HG02642 (cell line): ENCODE results near the gene SHC3.

Source experiments
- ATAC-seq: cut with Tn5 transposase; IDR thresholded peaks from one replicate; pipeline ENCODE4 v1.9.1; 2021; ENCODE audit warnings: mild to moderate bottlenecking; ENCODE audit not compliant: unreplicated experiment, poor library complexity

The SHC3 gene

DNA sequence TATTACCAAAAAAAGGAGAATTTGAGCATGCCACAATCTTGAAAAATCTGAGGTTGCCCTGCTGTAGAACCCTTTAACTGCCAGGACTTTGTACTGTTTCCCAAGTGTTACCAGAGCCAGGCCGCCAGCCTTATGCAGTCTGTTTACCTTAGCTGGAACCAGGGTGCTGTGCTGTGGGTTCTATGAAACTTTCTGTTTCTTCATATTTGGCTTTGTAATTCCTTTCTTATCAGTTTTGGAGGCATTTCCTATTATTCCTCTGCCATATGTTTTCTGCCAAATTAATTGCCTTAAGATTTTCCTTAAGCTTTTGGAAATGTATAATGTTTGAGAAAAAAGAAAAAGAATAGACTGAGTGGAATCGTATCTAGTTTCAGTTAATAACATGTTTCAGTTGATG lies 185.3 kb downstream of the SHC3 start:
- no peak for ATAC-seq

DNA sequence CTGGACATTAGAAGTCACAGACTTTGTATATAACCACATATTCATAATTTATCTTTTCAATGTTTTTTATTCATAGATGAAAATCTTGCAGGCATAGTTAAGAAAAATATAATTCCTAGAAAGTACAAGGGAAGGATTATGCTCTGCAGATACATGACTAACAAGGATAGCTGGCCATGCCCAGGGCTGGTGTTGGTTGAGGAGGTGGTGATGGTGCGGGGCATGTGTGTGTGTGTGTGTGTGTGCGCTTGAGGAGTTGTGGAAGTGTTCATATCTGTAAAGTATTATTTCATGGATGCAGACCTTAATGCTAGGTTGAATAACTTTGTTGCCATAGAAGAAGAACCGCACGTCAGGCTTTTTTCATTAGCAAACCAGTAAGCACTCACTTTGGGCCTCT lies 186.1 kb downstream of the SHC3 start:
- ATAC-seq: no peak

DNA sequence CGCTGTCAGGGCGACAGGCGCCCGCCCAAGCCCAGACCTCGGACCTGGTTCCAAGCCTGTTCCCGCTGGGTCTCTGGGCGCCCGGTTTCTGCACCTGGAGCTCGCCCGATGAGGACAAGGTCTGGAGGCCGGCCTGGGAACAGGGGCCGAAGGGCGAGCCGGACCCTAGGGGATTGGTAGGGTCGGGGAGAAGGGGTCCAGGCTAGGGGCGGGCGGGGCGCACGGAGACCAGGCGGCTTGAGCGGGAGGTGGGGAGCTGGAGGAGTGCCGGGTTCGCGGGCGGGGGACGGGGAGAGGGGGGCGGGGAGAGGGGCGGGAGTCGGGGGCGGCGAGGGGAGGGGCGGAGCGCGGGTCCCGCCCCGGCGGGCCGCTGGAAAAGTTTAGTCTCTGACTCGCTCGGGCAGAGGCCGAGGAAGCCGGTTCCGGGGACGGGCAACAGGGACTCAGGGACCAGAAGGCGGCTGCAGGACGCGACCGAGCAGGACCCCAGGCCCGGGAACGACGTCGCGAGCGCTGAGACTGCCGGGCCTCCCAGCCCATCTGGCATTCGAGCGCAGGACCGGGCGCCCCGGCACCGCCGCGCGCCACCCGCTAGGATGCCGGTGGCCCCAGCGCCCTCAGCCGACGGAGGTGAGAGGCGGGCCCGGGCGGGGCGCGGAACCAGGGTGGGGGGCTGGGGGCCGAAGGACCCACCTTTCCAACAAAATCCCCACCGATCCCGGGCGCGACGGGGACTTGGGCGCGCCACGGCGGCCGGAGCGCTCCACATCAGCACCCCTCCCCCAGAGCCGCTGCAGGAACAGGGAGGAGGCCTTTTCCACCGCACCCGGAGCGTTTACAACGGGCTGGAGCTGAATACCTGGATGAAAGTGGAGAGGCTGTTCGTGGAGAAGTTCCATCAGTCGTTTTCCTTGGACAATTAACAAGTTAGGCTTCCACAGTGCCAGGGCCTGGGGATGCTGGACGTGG lies 187.3 kb downstream of the SHC3 start, which contains the start of gene S1PR3:
TSS of gene S1PR3 (plus strand) at position 403 of the 969 bp plus-strand sequence. CDS start 9,733 bp downstream, outside the sequence.
- no peak for ATAC-seq

DNA sequence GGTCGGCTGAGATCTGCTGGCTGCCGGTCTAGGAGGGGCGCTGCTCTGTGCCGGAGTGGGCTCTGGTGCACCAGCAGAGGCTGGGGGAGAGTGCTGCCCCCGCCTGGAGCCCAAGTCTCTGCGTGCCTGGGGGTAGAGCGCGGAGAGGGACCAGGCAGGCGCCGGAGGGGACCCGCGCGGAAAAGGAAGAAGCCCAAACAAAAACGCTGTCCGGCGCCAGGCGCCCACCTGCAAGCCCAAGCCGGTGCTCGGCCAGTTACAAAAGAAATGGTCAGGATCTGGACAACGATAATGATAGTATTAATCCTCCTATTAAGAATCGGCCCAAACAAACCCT lies 187.9 kb downstream of the SHC3 start:
- no peak for ATAC-seq

DNA sequence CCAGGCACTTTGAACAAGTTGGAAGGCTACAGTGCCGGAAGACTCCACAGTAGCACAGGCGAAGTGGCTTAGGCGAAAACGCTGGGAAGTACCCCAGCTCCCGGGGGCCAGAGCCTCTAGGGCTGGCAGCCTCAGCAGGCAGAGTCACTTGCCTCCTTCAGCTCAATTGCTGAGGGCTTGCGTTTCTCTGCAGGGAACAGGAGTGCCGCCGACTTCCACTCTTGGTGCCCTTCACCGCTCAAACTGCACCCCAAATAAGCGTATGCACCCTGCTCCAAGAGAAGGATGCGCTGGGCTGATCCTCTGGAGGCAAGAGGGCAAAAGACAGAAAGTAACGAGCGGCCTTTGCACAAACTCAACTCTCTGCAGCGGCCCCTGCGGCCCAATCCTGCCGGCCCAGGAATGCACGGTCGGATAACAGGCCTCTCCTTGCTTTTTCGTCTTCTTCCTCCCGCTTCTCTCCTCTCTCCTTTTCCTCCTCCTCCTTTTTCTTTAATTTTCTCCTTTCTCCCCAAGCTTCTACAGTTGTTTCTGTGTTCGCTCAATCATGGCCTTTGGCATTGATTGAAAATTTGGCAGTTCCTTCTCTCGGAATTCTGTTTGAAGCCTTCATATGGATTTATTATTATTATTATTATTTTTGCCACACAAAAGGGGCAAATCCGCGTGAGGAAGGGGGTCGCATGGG lies 188.4 kb downstream of the SHC3 start:
- no peak for ATAC-seq

DNA sequence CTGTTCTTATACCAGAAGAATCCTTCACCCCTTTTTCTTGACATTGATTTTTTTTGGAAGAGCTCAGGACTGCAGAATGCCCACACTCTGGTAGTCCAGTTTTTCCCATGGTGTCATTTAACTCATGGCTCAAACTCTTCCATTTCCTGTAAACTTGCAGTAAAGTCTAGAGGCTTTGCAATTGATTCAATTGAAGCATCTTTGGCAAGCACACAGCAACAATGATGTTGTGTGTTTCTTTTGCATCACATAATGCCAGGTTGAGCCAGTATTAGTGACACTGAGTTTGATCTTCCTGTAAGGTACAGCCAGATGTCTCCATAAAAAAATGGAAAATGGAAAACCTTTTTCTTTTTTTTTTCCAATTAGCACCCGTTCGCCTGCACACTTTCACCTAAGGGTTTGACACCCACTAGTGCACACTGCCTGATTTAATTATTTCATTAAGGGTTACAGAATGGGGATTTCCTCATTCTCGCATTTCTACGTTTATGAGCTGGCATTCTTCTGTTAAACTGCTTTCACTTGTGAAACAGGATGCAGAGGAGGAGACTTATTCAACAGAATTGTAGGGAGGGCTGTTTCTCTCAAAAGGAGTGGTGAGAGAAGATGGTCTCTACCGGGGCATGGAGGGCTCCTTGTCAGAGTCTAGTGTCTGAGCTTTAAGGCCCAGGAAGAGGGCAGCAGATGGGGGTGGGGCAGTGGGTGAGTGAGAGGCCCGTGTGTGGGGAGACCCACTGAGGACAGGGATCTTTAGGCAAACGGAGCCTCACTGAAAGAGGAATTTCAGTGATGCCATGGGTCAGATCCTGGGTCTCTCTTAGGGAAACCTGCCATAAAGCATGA lies 189.6 kb downstream of the SHC3 start:
- no peak for ATAC-seq

DNA sequence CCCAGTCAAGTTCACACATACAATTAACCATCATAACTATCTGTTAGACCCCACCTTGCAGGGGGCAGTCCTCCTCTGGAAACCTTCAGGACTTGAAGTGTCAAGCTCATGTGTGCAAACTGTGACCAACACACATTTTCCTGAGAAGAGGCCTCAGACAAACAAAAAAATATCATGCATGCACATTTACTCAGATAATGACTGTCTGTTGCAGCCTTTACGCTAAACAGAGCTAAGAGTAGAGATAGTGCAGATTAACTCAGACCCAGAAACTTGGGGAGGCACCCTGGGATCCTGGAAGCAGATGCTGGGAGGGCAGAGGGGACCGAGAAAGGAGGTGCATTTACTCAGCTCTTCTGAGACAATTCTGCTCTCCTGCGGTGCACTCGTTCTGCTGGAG lies 191.0 kb downstream of the SHC3 start:
- no peak for ATAC-seq

DNA sequence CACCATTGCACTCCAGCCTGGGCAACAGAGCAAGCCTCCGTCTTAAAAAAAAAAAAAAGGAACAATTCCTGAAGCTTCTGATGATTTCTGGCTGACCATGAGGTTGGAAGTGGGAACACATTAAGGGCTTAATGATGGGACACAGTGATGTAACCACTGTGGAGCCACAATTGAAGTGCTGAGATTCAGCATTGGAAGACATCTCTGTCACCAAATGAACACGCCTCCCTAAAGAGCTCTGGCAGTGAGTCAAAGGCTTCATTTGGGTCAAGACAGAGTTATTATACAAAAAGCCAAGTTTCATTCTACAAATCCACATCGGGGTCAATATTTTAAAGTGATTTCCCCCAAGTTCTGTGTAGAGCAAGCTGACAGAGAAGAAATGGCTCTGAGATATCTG lies 191.8 kb downstream of the SHC3 start:
- no peak for ATAC-seq

DNA sequence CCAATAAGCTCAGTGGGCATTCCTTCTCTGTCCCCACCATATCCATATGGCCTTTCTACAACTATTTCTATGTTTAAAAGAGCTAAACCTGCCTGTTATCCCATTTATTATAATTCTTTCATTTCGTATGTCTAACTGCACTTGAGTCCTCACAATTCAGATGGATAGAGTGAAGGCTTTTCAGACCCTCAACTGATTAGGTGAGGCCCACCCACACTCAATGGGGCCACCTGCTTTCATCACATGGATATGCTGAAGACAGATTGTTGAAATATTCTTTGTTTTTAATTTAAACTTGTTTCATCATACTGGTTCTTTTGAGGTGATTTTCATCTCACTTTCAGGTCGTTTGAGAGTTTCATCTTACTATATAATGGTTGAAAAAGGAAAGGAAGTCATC lies 193.0 kb downstream of the SHC3 start:
- ATAC-seq: no peak

DNA sequence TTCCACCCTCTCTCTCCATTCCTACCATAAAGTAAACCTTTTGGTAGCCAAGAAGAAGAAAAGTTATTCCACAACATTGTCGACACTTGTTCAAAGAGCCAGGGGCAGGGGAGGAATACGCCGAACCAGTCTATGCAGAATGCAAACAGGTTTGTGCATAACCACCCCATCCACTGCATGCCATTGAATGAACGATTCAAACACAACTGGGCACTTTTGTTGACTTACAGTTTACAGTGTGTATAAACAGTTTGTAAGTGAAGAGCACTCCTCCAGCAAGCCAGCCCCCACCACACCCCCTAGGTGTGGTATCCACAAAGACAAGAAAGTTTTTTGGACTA lies 194.1 kb downstream of the SHC3 start:
- ATAC-seq: no peak

DNA sequence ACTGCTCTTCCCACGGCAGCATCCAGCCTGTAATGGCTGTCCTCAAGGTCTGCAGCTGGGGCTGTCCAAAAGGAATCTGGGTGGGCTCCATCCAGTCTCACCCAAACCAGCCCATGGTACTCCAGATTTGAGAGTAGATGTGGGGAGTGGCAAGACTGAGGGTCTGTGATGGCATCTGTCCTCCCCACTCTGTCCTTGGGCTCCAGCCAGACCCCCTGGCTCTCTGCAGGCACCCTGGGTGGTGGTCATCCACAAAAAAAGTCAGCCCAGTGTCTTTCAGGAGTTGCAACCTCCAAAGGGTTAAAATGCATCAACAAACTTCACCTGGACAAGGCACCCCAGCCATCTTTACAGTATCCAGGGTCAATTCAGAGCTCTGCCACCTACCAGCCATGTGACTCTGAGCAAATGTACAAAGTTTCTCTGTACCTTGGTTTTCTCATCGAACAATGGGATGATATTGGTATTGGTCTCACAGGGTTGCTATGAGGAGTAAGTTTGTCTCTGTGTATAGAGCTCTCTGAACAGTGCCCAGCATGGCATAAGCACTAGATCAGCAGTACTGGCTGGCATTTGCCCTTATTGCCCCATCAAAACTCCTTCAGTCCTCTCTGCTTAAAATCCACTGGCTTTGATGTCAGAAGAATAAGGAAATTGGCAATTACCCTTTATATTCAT lies 194.6 kb downstream of the SHC3 start:
- no peak for ATAC-seq

DNA sequence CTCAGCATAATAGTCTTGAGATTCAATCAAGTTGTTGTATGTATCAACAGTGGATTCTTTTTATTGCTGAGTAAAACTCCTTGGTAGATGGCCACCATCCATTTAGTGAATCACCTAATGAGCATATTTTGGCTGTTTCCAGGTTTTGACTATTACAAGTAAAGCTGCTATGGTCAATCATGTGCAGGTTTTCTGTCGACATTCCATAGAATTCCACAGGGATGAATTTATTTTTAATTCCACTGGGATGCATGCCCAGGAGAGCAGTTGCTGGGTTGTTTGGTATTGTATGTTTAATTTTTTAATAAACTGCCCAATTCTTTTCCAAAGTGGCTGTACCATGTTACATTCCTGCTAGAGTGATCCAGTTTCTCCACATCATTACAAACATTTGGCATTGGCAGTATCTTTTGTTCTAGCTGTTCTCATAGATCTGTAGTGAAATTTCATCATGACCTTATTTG lies 197.8 kb downstream of the SHC3 start:
- no peak for ATAC-seq

DNA sequence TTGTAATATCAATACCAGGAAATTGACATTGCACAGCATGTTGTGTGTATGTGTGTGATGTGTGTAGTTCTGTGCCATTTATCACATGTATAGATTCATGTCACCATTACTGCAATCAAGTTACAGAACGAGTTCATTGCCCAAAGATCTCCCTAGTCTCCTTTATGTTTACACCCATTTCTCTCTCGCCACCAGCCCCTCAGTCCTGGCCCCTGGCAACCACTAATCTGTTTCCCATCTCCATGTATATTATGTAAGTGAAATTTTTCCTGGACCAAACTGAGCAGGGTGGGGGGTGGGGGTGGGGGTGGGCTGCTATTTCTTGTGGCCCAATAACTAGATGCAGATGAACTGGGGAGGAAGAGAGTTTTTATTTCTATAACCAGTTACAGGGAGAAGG lies 198.8 kb downstream of the SHC3 start:
- ATAC-seq: no peak

DNA sequence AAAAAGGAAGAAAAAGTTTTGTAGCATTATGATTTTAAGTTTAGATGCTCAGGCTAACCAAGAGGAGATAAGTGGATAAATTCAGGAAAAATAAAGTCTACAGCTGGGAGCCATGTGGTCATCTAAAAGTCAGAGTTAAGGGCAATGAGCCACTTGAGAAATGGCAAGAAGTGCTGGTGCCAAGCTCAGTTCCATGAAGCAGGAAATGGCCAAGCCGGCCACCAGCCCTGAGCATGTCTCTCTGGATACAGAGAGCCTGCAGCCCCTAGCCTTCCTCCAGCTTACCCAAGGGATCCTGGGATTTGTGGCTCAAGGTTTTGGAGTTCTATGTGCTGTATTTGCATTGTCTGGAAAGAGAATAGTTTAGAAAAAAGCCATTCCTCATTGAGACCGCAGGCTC lies 199.6 kb downstream of the SHC3 start:
- ATAC-seq: no peak

DNA sequence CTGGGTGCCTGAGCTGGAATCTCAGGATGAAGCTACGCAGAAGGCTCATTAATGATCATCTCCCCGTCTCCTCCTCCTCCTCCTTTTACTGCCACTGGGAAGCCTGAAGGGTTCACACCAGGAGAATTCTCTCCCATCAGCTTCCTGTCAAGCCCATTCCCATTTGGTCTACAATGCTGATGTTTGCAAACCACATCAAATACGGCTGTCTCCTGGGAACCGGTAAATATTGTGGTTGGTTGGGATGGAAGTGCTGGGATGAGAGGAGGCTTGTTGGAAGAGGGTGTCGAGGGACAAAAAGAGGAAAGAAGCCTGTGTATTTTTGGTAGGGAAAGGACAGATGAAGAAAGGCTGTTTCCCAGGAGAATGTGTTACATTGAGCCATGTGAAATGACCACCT lies 200.6 kb downstream of the SHC3 start:
- ATAC-seq: no peak

DNA sequence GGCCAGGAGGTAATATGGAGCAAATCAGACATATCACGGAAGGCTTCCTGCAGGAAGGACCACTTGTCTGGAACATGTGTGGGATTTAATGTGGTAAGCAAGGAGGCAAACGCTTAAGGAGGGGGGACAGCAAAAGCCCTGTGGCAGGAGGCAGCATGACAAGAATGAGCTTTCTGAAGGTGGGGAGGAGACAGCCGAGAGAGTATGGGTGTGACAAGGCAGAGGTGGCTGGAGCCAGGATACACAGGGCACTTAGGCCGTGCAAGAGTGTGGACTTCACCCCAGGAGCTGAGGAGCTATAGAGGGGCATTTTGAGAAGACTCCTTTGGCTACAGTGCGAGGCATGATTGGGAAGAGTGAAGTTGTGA lies 201.7 kb downstream of the SHC3 start:
- ATAC-seq: no peak

DNA sequence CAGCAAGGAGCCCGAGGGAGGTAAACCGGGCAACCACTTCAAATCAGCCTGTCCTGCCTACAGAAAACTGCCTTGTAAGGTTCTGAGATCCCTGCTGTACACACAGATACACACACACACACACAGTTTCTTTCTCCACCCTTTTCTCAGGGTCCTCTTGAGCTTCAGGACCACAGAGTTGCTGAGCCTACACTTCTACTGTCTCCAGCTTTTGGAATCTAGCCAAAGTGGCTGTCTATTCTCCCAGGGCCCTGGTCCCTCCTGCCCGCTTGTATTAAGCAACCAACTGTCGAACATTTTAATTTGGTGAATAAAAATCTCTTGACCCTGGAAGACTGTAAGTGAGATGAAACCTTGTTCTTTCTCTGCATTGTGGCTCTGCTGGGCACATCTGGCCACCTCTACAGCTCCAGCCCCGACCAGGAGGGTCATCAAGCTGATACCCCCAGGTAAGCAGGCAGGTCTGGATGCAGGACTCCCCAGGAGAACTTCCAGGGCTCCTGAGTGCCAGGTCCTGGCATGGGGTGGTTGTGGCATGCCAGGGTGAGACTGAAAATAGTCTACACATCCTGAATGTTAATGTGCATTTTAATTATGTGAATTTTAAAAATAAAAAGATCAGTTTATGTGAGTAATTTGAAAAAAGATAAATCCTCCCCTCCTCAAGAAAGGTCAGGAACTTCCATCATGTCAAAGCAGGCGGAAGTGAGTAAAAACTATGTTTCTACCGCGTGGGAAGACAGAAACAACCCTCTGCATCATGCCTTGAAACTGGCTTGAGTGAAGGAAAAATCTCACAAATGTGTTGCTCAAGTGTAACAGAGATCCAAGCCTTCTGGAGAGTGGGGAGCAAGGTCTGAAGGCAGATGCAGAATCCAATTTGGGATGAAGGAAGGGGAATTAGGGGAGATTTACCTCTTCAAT lies 202.4 kb downstream of the SHC3 start:
- no peak for ATAC-seq

DNA sequence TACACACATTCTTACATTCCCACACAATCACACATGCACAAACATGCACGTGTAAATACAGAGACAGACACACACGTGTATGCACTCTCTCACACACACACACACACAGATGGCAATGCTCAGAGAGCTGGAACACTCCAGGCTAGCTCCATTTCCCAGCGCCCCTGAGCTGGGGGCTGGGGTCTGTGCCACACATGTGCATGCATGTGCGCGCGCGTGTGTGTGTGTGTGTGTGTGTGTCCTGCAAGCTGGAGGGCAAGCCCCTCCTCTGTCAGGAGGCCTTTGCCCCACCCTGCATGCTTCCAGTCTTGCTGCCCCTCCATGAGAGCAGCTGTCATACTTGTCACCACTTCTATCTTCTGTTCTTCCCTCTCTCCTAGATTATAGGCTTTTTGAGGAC lies 204.0 kb downstream of the SHC3 start:
- ATAC-seq: no peak

DNA sequence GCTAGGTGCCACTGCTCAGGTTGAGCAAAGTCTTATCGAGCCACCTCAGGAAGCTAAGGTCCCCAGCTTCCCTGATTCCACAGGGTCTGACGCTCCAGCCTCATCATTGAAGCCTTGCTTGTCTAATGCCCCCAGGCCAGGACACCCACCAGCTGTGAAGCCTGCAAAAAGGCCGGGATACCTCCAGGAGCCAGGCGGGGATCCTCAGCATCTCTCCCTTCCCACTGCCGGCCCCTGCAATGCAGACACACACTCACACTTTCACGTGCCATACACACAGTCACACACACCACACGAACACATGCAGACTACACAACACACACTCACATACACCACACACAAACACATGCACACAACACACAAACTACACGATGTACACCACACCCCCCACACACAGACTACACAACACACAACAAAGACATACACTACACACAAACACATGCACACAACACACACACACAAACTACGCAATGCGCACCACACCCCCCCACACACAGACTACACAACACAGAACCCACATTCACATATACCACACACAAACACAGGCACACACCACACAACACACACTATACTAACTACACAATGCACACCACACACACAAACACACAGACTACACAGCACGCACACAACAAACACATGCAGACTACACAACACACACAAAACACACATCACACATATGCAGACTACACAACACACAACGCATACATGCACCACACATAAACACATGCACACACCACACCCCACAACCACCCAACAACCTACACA lies 205.2 kb downstream of the SHC3 start:
- no peak for ATAC-seq
